GM12891 (cell line): ENCODE data around the gene USP46.
A peak's percentile ranks its signal among the peaks of the same experiment; 100 is the strongest.

Experiments used
- DNase-seq: peaks from one replicate; pipeline ENCODE4 v3.0.0; 2011; ENCODE audit warnings: low spot score; ENCODE audit not compliant: insufficient read length
- FAIRE-seq: peaks from 2 replicates; lab custom pipeline; 2011; peaks lifted over from hg19 to GRCh38; lab: Jason Lieb, UNC
- PAX5 ChIP-seq: IDR thresholded peaks from 2 replicates; pipeline ENCODE4 v1.6.1; 2011; ENCODE audit warnings: low read length, moderate library complexity, mild to moderate bottlenecking; ENCODE audit not compliant: insufficient read depth, severe bottlenecking
- POLR2A ChIP-seq: IDR thresholded peaks from 2 replicates; pipeline ENCODE4 v1.6.1; 2011; ENCODE audit warnings: low read depth, low read length, control low read depth
- POLR2AphosphoS5 ChIP-seq: IDR thresholded peaks from 2 replicates; pipeline ENCODE4 v1.6.1; 2011; ENCODE audit warnings: low read depth, low read length, control low read depth
- POU2F2 ChIP-seq: IDR thresholded peaks from 2 replicates; pipeline ENCODE4 v1.6.1; 2011; ENCODE audit warnings: low read depth, mild to moderate bottlenecking, control low read depth, low read length, moderate library complexity
- SPI1 ChIP-seq: IDR thresholded peaks from 2 replicates; pipeline ENCODE4 v1.6.1; 2011; ENCODE audit warnings: low read depth, low read length, control low read depth

USP46 gene

GRCh38 chr4:52545099-52546069 is 113.7 kb downstream of the USP46 start:
- DNase-seq (peak; percentile 42), FAIRE-seq (peak; percentile 87)
- peak; percentile 74 for TF ChIP-seq SPI1
- no peak for TF ChIP-seq POU2F2
- TF ChIP-seq POLR2A, result no peak
- TF ChIP-seq POLR2AphosphoS5, result no peak
- no peak for TF ChIP-seq PAX5
